ENCODE data around the gene EFNA1.

EFNA1 gene

GRCh38 chr1:155174324-155175280, 46.9 kb downstream of the EFNA1 start:
- peak; percentile 82 for DNase-seq (ENCODE audit: low spot score)

GRCh38 chr1:155175281-155175926, 47.7 kb downstream of the EFNA1 start:
- peak; percentile 65 for DNase-seq (ENCODE audit: low spot score)

GRCh38 chr1:155175927-155176371, 48.3 kb downstream of the EFNA1 start:
- DNase-seq (ENCODE audit: low spot score): peak; percentile 42

- peak; percentile 71 for DNase-seq (ENCODE audit: low spot score)
Observed at GRCh38 chr1:155176544-155177071, 48.9 kb downstream of the EFNA1 start.

- no peak for DNase-seq (ENCODE audit: low spot score)
Observed at GRCh38 chr1:155177192-155177917, 49.7 kb downstream of the EFNA1 start.

- no peak for DNase-seq (ENCODE audit: low spot score)
Observed at GRCh38 chr1:155177918-155178281, 50.2 kb downstream of the EFNA1 start.

- DNase-seq (ENCODE audit: low spot score): peak; percentile 15
Observed at GRCh38 chr1:155178441-155179111, 50.9 kb downstream of the EFNA1 start.

GRCh38 chr1:155179112-155180031, 51.7 kb downstream of the EFNA1 start:
- no peak for DNase-seq (ENCODE audit: low spot score)

- no peak for DNase-seq (ENCODE audit: low spot score)
Observed at GRCh38 chr1:155181371-155182051, 53.8 kb downstream of the EFNA1 start.

GRCh38 chr1:155182052-155182550, 54.4 kb downstream of the EFNA1 start:
- no peak for DNase-seq (ENCODE audit: low spot score)

- DNase-seq (ENCODE audit: low spot score): no peak
Observed at GRCh38 chr1:155183775-155184221, 56.1 kb downstream of the EFNA1 start.

- DNase-seq (ENCODE audit: low spot score): no peak
Observed at GRCh38 chr1:155184351-155184811, 56.7 kb downstream of the EFNA1 start.

Small RNA genes lying within 50 kb of the gene (small RNA-seq; reads per million reads assigned to genes)
- gene HMGN2P18 (0 reads per million in 2 experiments), gene RF00019 (0 reads per million in 2 experiments)
